ENCODE measurements around the gene FKBP7.

- TF ChIP-seq, protein P1, sequence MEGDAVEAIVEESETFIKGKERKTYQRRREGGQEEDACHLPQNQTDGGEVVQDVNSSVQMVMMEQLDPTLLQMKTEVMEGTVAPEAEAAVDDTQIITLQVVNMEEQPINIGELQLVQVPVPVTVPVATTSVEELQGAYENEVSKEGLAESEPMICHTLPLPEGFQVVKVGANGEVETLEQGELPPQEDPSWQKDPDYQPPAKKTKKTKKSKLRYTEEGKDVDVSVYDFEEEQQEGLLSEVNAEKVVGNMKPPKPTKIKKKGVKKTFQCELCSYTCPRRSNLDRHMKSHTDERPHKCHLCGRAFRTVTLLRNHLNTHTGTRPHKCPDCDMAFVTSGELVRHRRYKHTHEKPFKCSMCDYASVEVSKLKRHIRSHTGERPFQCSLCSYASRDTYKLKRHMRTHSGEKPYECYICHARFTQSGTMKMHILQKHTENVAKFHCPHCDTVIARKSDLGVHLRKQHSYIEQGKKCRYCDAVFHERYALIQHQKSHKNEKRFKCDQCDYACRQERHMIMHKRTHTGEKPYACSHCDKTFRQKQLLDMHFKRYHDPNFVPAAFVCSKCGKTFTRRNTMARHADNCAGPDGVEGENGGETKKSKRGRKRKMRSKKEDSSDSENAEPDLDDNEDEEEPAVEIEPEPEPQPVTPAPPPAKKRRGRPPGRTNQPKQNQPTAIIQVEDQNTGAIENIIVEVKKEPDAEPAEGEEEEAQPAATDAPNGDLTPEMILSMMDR (optimal IDR thresholded peaks at IDR 0.05 in 1 of 3, IDR thresholded peaks at IDR 0.05 in 1 of 3, conservative IDR thresholded peaks at IDR 0.05 in 1 of 3; ENCODE audit: extremely low read depth in 1 of 3, insufficient read depth in 2 of 3, low read length in 3 of 3): no peak
- TF ChIP-seq EZH2 (IDR thresholded peaks at IDR 0.05; ENCODE audit: low read length): no peak
These were observed 28.5 kb upstream of the FKBP7 start for GRCh38 chr2:178506949-178507348.
